K562 (cell line): ENCODE results near the gene RHOT1. TPM values are rescaled to one million over a fixed set of nuclear protein-coding genes. Genes with fewer than 3 reads are reported as not detected.

Source experiments
- BCLAF1 ChIP-seq, 2 experiments: fragments of 450-650 bp in 1 of 2; IDR thresholded peaks; 2 replicates each; pipeline ENCODE4 v1.6.1; 2011 to 2017; ENCODE audit warnings: low read depth in 2 of 2, antibody characterized with exemption in 1 of 2, borderline replicate concordance in 1 of 2, low read length in 1 of 2, mild to moderate bottlenecking in 1 of 2, mixed read lengths in 1 of 2; ENCODE audit not compliant: control insufficient read depth in 1 of 2
- FOXK2 ChIP-seq, 2 experiments: fragments of 450-650 bp; IDR thresholded peaks in 1 of 2; conservative IDR thresholded peaks in 1 of 2; 2 replicates each; pipeline ENCODE4 v1.6.1; 2016; ENCODE audit warnings: low read depth in 2 of 2, mild to moderate bottlenecking in 1 of 2
- HNRNPK ChIP-seq: fragments of 200-400 bp; formaldehyde crosslinking; IDR thresholded peaks from one replicate; pipeline ENCODE4 v1.6.1; 2018; ENCODE audit warnings: mild to moderate bottlenecking, low read depth, low read length; ENCODE audit not compliant: poor library complexity, severe bottlenecking
- L3MBTL2 ChIP-seq: fragments of 450-650 bp; IDR thresholded peaks from 2 replicates; pipeline ENCODE4 v1.6.1; 2016; ENCODE audit warnings: mild to moderate bottlenecking, moderate library complexity
- RBFOX2 ChIP-seq: fragments of 200-400 bp; formaldehyde crosslinking; IDR thresholded peaks from 2 replicates; pipeline ENCODE4 v1.6.1; 2017; ENCODE audit warnings: low read depth, mild to moderate bottlenecking, low read length, moderate library complexity
- RFX5 ChIP-seq: IDR thresholded peaks from 2 replicates; pipeline ENCODE4 v1.6.1; 2011; ENCODE audit warnings: low read depth, mild to moderate bottlenecking, improper control_type of control experiment, low read length
- TAF9B ChIP-seq: fragments of 450-650 bp; IDR thresholded peaks from 2 replicates; pipeline ENCODE4 v1.6.1; 2018; ENCODE audit warnings: mild to moderate bottlenecking; ENCODE audit not compliant: partially characterized antibody
- TFE3 ChIP-seq: fragments of 450-650 bp; formaldehyde crosslinking; IDR thresholded peaks from 2 replicates; pipeline ENCODE4 v1.4.0; 2020; ENCODE audit warnings: mild to moderate bottlenecking, mixed read lengths
- ZBTB33 ChIP-seq: sonication (generic); formaldehyde crosslinking; IDR thresholded peaks from 2 replicates; pipeline ENCODE4 v1.8.1; 2023; ENCODE audit warnings: mild to moderate bottlenecking, missing genetic modification reagents
- ZNF764 ChIP-seq: fragments of 250-450 bp; sonication (Bioruptor Pico); IDR thresholded peaks from 2 replicates; pipeline ENCODE4 v1.4.0; 2020; ENCODE audit warnings: low read depth, mild to moderate bottlenecking, moderate library complexity
- polyA plus RNA-seq, 8 experiments: library from polyadenylated mRNA; depleted of rRNA in 4 of 8; stranded (reverse) in 5 of 8; unstranded in 3 of 8; fragments of >200 nt; fragmentation: Nextera tagmentation in 2 of 8; fragmentation: Illumina TruSeq in 1 of 8; extraction: Ambion mirVana in 2 of 8; extraction: Trizol in 1 of 8; gene quantifications; 2 replicates each; pipeline versions ENCODE4 v1.2.1 to v1.2.3, GENCODE V29; 2011 to 2014; ENCODE audit warnings: inconsistent platforms in 1 of 8, missing spikeins in 1 of 8
- total RNA-seq, 7 experiments: library from RNA; depleted of rRNA in 6 of 7; stranded (reverse); fragments of >200 nt in 6 of 7; fragmentation: Illumina TruSeq in 2 of 7; extraction: Trizol in 2 of 7; gene quantifications; 2 replicates each; pipeline versions ENCODE4 v1.2.1 to v1.2.3, GENCODE V29; 2011 to 2021; ENCODE audit warnings: low replicate concordance in 1 of 7
- TF ChIP-seq, protein P1 (sequence below): sonication (generic); formaldehyde crosslinking; IDR thresholded peaks from 2 replicates; pipeline ENCODE4 v1.8.1; 2023; ENCODE audit warnings: mild to moderate bottlenecking, missing genetic modification reagents, moderate library complexity
- TF ChIP-seq, protein P2 (sequence below): sonication (generic); formaldehyde crosslinking; IDR thresholded peaks from 2 replicates; pipeline ENCODE4 v1.8.0; 2022; ENCODE audit warnings: mild to moderate bottlenecking, missing genetic modification reagents, borderline replicate concordance
- TF ChIP-seq, protein P3 (sequence below): fragments of 250-450 bp; sonication (Bioruptor Pico); IDR thresholded peaks from 2 replicates; pipeline ENCODE4 v1.9.0; 2021; ENCODE audit warnings: mild to moderate bottlenecking

The RHOT1 gene
- total and polyA plus RNA-seq, 9 of the 15 experiments (the other 6 are each of a cell fraction or from before 2014, with no cell fraction given) = 23.0 to 101 (median 32.2) TPM

DNA sequence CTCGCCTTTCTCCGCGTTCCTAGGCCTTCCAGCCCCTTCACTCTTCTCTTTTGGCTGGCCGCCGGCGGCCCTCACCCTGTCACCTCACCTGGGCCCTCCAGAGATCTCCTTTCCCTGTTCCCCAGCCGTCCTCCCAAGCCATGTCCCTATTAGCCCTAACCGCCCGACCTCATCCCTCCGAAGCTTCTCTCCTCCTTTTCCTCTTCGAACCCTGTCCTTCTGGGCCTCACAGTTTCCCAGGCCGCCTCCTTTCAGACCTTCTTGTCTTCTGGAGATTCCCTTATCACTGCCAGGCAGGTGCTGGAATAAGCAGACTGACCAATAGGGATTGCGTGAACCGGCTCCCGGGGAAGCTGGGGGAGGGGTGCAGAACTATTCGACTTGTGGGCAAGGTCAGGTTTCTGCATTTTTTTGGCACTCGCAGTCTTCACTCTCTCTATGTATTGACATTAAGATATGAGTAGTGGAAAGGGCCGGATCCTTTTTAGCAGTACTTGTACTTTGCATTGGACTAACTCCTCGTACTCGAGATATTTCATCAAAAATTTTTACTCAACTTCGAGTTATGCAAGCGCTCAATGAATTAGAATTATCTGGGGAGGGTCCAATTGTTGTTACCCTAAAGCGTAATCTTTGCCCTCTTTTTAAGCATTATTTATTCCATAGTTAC lies 690 bp downstream of the RHOT1 start (continued):
- no peak for TF ChIP-seq HNRNPK
- TF ChIP-seq RBFOX2 = peak; percentile 72
- TF ChIP-seq, protein P1, sequence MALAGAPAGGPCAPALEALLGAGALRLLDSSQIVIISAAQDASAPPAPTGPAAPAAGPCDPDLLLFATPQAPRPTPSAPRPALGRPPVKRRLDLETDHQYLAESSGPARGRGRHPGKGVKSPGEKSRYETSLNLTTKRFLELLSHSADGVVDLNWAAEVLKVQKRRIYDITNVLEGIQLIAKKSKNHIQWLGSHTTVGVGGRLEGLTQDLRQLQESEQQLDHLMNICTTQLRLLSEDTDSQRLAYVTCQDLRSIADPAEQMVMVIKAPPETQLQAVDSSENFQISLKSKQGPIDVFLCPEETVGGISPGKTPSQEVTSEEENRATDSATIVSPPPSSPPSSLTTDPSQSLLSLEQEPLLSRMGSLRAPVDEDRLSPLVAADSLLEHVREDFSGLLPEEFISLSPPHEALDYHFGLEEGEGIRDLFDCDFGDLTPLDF (CRISPR knock-in tag) = 0 out of 2 replicates have a peak, but pooled peaks have one; percentile 44
- no peak for TF ChIP-seq RFX5
- TF ChIP-seq FOXK2 (conservative IDR thresholded peaks at IDR 0.05 in 1 of 2, IDR thresholded peaks at IDR 0.05 in 1 of 2; ENCODE audit: low read depth in 2 of 2) = peak in 1 of 2 experiments; percentile 54; a peak in 1 of 4 replicates
- TF ChIP-seq ZBTB33 (CRISPR knock-in tag) = no peak
- 0 out of 4 replicates have a peak, but pooled peaks of 1 of the 2 experiments have one; percentile 34 for TF ChIP-seq BCLAF1 (IDR thresholded peaks at IDR 0.05; ENCODE audit: borderline replicate concordance in 1 of 2, control insufficient read depth in 1 of 2, low read depth in 2 of 2, low read length in 1 of 2)
- TF ChIP-seq, protein P2, sequence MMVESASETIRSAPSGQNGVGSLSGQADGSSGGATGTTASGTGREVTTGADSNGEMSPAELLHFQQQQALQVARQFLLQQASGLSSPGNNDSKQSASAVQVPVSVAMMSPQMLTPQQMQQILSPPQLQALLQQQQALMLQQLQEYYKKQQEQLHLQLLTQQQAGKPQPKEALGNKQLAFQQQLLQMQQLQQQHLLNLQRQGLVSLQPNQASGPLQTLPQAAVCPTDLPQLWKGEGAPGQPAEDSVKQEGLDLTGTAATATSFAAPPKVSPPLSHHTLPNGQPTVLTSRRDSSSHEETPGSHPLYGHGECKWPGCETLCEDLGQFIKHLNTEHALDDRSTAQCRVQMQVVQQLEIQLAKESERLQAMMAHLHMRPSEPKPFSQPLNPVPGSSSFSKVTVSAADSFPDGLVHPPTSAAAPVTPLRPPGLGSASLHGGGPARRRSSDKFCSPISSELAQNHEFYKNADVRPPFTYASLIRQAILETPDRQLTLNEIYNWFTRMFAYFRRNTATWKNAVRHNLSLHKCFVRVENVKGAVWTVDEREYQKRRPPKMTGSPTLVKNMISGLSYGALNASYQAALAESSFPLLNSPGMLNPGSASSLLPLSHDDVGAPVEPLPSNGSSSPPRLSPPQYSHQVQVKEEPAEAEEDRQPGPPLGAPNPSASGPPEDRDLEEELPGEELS = no peak
- TF ChIP-seq, protein P3, sequence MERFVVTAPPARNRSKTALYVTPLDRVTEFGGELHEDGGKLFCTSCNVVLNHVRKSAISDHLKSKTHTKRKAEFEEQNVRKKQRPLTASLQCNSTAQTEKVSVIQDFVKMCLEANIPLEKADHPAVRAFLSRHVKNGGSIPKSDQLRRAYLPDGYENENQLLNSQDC (CRISPR knock-in tag) = peak; percentile 69; the same call in 1 of the 2 replicates
- TF ChIP-seq TFE3 = no peak
- TF ChIP-seq L3MBTL2 = peak; percentile 64
- TF ChIP-seq TAF9B = peak; percentile 86
- TF ChIP-seq ZNF764 (CRISPR knock-in tag) = no peak
